HEK293T (cell line): ENCODE measurements around the gene RBM41.

ENCODE experiments used
- ARNT ChIP-seq: fragments of 450-650 bp; IDR thresholded peaks from 2 replicates; pipeline ENCODE4 v1.6.1; 2017; ENCODE audit warnings: mild to moderate bottlenecking
- BHLHE40 ChIP-seq: fragments of 450-650 bp; IDR thresholded peaks from 2 replicates; pipeline ENCODE4 v1.6.1; 2016; ENCODE audit warnings: mild to moderate bottlenecking, moderate library complexity, borderline replicate concordance
- ELF4 ChIP-seq: fragments of 450-650 bp; IDR thresholded peaks from 2 replicates; pipeline ENCODE4 v1.6.1; 2017; ENCODE audit warnings: antibody characterized with exemption
- FOXK2 ChIP-seq: fragments of 450-650 bp; IDR thresholded peaks from 2 replicates; pipeline ENCODE4 v1.6.1; 2016; ENCODE audit warnings: mild to moderate bottlenecking
- FOXM1 ChIP-seq: fragments of 450-650 bp; IDR thresholded peaks from 2 replicates; pipeline ENCODE4 v1.6.1; 2017; ENCODE audit warnings: mild to moderate bottlenecking, borderline replicate concordance
- HDGF ChIP-seq: fragments of 450-650 bp; IDR thresholded peaks from 2 replicates; pipeline ENCODE4 v1.6.1; 2017; ENCODE audit warnings: antibody characterized with exemption, borderline replicate concordance
- NFRKB ChIP-seq: fragments of 450-650 bp; IDR thresholded peaks from 2 replicates; pipeline ENCODE4 v1.6.1; 2016; ENCODE audit warnings: mild to moderate bottlenecking, moderate library complexity
- SP1 ChIP-seq: fragments of 450-650 bp; IDR thresholded peaks from 2 replicates; pipeline ENCODE4 v1.6.1; 2017
- SUZ12 ChIP-seq: fragments of 450-650 bp; IDR thresholded peaks from 2 replicates; pipeline ENCODE4 v1.6.1; 2016; ENCODE audit warnings: mild to moderate bottlenecking
- TARDBP ChIP-seq: fragments of 450-650 bp; IDR thresholded peaks from 2 replicates; pipeline ENCODE4 v1.6.1; 2016
- ZNF384 ChIP-seq: fragments of 450-650 bp; IDR thresholded peaks from 2 replicates; pipeline ENCODE4 v1.6.1; 2016
- TF ChIP-seq, protein P1 (sequence below): fragments of 450-650 bp; IDR thresholded peaks from 2 replicates; pipeline ENCODE4 v1.6.1; 2016

GRCh38 chrX:107167163-107167921 is 48.7 kb upstream of the RBM41 start:
- TF ChIP-seq ELF4 (no peak), HDGF (no peak), FOXK2 (no peak), FOXM1 (no peak), SUZ12 (no peak), BHLHE40 (no peak), TARDBP (no peak), SP1 (no peak), ARNT (no peak), ZNF384 (no peak), NFRKB (no peak)
- TF ChIP-seq, protein P1, sequence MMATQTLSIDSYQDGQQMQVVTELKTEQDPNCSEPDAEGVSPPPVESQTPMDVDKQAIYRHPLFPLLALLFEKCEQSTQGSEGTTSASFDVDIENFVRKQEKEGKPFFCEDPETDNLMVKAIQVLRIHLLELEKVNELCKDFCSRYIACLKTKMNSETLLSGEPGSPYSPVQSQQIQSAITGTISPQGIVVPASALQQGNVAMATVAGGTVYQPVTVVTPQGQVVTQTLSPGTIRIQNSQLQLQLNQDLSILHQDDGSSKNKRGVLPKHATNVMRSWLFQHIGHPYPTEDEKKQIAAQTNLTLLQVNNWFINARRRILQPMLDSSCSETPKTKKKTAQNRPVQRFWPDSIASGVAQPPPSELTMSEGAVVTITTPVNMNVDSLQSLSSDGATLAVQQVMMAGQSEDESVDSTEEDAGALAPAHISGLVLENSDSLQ: no peak
